Panc1 (cell line): ENCODE data around the gene LRRC56. TPM values are rescaled to one million over a fixed set of nuclear protein-coding genes. Genes with fewer than 3 reads are reported as not detected.

Experiments
- ATAC-seq: fragments of 200-7000 bp; cut with Tn5 transposase; 2 replicates; pipeline ENCODE4 v1.9.1; 2020; ENCODE audit warnings: mild to moderate bottlenecking, moderate library complexity
- BruUV-seq: library from RNA; stranded (reverse); fragments of 400-500 nt; replicated peaks from 2 replicates; lab custom pipeline; 2021; lab: Mats Ljungman, UMichigan
- CTCF ChIA-PET: fragments of 300-600 bp; sonication (Branson Sonifier 250); formaldehyde crosslinking; loops from one replicate; lab custom pipeline; 2022; ENCODE audit warnings: antibody characterized with exemption; lab: Charles Lee
- POLR2A ChIA-PET: fragments of 300-600 bp; sonication (Branson Sonifier 250); formaldehyde crosslinking; loops from one replicate; lab custom pipeline; 2022; ENCODE audit warnings: antibody characterized with exemption; lab: Charles Lee
- DNase-seq: peaks from one replicate; pipeline ENCODE4 v3.0.0-alpha.2; 2010; ENCODE audit warnings: low read depth, low spot score
- H3K27ac ChIP-seq: 2 replicates; pipeline ENCODE4 v1.5.1; 2011; ENCODE audit warnings: mild to moderate bottlenecking, low read length, inconsistent platforms
- H3K27me3 ChIP-seq: fragments of 200-500 bp; sonication (Bioruptor generic); 2 replicates; pipeline ENCODE4 v1.6.0; 2014; ENCODE audit warnings: low read length, inconsistent platforms; ENCODE audit not compliant: control insufficient read depth, insufficient read depth
- H3K36me3 ChIP-seq: fragments of 200-500 bp; sonication (Bioruptor generic); 2 replicates; pipeline ENCODE4 v1.5.1; 2014; ENCODE audit warnings: inconsistent platforms, mild to moderate bottlenecking, low read length, moderate library complexity; ENCODE audit not compliant: control insufficient read depth, insufficient read depth
- H3K4me1 ChIP-seq: 2 replicates; pipeline ENCODE4 v1.5.1; 2011; ENCODE audit warnings: inconsistent platforms, mild to moderate bottlenecking, low read length, moderate library complexity; ENCODE audit not compliant: control insufficient read depth, insufficient read depth
- H3K4me3 ChIP-seq, 2 experiments: 2 replicates each; pipeline ENCODE4 v1.5.1; 2011 to 2012; ENCODE audit warnings: low read depth in 2 of 2, low read length in 2 of 2, mild to moderate bottlenecking in 2 of 2, inconsistent platforms in 1 of 2, moderate library complexity in 1 of 2
- H3K9me3 ChIP-seq: fragments of 200-500 bp; sonication (Bioruptor generic); 2 replicates; pipeline ENCODE4 v1.5.1; 2014; ENCODE audit warnings: low read depth, mild to moderate bottlenecking, inconsistent platforms, low read length, moderate library complexity; ENCODE audit not compliant: control insufficient read depth, insufficient read depth
- CTCF ChIP-seq: fragments of 450-650 bp; IDR thresholded peaks from 2 replicates; pipeline ENCODE4 v1.5.1; 2017; ENCODE audit warnings: mild to moderate bottlenecking
- POLR2AphosphoS5 ChIP-seq: IDR thresholded peaks from 2 replicates; pipeline ENCODE4 v1.6.1; 2012; ENCODE audit warnings: mild to moderate bottlenecking, low read depth, low read length, moderate library complexity
- SIN3A ChIP-seq: IDR thresholded peaks from 2 replicates; pipeline ENCODE4 v1.6.1; 2012; ENCODE audit warnings: low read depth, mild to moderate bottlenecking, low read length, moderate library complexity, borderline replicate concordance; ENCODE audit not compliant: insufficient read depth
- TCF7L2 ChIP-seq: IDR thresholded peaks from 2 replicates; pipeline ENCODE4 v1.6.1; 2011; ENCODE audit warnings: mild to moderate bottlenecking, low read depth, low read length, inconsistent platforms
- in situ Hi-C: cut with HindIII; loops from 2 replicates; pipeline ENCODE4 v1.10.0; 2016; ENCODE audit warnings: low sequenced_read_pairs, low pct_unique_long_range_greater_than_20kb
- intact Hi-C: fragments of 100-400 bp; cut with micrococcal nuclease; formaldehyde crosslinking; loops from one replicate; pipeline ENCODE4 v1.10.0; 2022; ENCODE audit not compliant: unreplicated experiment
- total RNA-seq: library from RNA; stranded (reverse); gene quantifications from one replicate; pipeline ENCODE4 v1.2.1, GENCODE V29; 2021; ENCODE audit not compliant: unreplicated experiment
- TF ChIP-seq, protein P1 (sequence below), 2 experiments: IDR thresholded peaks; 2 replicates each; pipeline ENCODE4 v1.6.1; 2011 to 2012; ENCODE audit warnings: low read depth in 2 of 2, control low read depth in 1 of 2, low read length in 1 of 2, mild to moderate bottlenecking in 1 of 2, moderate library complexity in 1 of 2; ENCODE audit not compliant: insufficient read depth in 1 of 2

LRRC56 gene
- total RNA-seq, 1 experiment from 2014 or later: 9.8 TPM

- peaks cover 15% of the 10 kb centered on the region; the same call in 1 of the 2 replicates for H3K36me3 ChIP-seq
Measured at GRCh38 chr11:495537-495931, 41.8 kb upstream of the LRRC56 start.

DNA sequence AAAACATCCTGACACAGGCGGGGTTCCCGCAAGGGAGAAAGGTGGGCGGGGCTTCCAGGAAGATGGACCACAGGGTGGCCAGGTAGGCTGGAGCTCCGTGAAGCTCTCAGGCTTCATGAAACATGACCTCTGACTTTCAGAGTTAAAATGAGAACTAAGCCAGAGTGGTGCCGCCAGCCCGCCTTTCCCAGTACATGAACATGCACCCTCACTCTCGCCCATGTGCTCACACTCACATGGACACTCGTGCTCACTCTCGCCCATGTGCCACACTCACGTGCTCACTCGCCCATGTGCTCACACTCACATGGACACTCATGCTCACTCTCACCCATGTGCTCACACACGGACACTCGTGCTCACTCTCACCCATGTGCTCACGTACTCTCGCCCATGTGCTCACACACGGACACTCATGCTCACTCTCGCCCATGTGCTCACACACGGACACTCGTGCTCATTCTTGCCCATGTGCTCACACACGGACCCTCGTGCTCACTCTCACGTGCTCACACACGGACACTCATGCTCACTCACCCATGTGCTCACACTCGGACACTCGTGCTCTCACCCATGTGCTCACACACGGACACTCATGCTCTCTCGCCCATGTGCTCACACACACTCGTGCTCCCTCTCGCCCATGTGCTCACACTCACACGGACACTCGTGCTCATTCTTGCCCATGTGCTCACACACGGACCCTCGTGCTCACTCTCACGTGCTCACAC lies 40.3 kb upstream of the LRRC56 start:
- intact Hi-C loops (no loop called here), in situ Hi-C loops (no loop called here)
- H3K4me1 ChIP-seq: no peaks in the 10 kb centered on the region
- H3K27me3 ChIP-seq: no peaks in the 10 kb centered on the region
- CTCF ChIA-PET: no interaction called here
- no peak for ATAC-seq
- POLR2A ChIA-PET: no interaction called here
- no TSS peak for BruUV-seq
- no peak for DNase-seq
- no peak overlapping the region for H3K4me3 ChIP-seq
- H3K36me3 ChIP-seq: peaks cover 15% of the 10 kb centered on the region; the same call in 1 of the 2 replicates
- no peak overlapping the region for H3K27ac ChIP-seq
- H3K9me3 ChIP-seq: no peaks in the 10 kb centered on the region
- TF ChIP-seq TCF7L2 (no peak), POLR2AphosphoS5 (peak; percentile 20; the same call in 1 of the 2 replicates)

More at GRCh38 chr11:495537-495931, 41.8 kb upstream of the LRRC56 start:
- BruUV-seq: no TSS peak
- ChIA-PET CTCF (no interaction called here), POLR2A (no interaction called here)
- no peak for DNase-seq
- H3K4me1 ChIP-seq: no peaks in the 10 kb centered on the region
- TF ChIP-seq, protein P1, sequence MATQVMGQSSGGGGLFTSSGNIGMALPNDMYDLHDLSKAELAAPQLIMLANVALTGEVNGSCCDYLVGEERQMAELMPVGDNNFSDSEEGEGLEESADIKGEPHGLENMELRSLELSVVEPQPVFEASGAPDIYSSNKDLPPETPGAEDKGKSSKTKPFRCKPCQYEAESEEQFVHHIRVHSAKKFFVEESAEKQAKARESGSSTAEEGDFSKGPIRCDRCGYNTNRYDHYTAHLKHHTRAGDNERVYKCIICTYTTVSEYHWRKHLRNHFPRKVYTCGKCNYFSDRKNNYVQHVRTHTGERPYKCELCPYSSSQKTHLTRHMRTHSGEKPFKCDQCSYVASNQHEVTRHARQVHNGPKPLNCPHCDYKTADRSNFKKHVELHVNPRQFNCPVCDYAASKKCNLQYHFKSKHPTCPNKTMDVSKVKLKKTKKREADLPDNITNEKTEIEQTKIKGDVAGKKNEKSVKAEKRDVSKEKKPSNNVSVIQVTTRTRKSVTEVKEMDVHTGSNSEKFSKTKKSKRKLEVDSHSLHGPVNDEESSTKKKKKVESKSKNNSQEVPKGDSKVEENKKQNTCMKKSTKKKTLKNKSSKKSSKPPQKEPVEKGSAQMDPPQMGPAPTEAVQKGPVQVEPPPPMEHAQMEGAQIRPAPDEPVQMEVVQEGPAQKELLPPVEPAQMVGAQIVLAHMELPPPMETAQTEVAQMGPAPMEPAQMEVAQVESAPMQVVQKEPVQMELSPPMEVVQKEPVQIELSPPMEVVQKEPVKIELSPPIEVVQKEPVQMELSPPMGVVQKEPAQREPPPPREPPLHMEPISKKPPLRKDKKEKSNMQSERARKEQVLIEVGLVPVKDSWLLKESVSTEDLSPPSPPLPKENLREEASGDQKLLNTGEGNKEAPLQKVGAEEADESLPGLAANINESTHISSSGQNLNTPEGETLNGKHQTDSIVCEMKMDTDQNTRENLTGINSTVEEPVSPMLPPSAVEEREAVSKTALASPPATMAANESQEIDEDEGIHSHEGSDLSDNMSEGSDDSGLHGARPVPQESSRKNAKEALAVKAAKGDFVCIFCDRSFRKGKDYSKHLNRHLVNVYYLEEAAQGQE (IDR thresholded peaks at IDR 0.05; ENCODE audit: insufficient read depth in 1 of 2, low read depth in 2 of 2, low read length in 1 of 2): no peak
- TF ChIP-seq TCF7L2 (no peak), SIN3A (no peak), CTCF (no peak), POLR2AphosphoS5 (no peak; the same call in 1 of the 2 replicates)
- in situ Hi-C loops (no loop called here), intact Hi-C loops (no loop called here)
- ATAC-seq: no peak
- H3K27ac ChIP-seq: no peak overlapping the region
- H3K4me3 ChIP-seq: no peak overlapping the region
- no peaks in the 10 kb centered on the region for H3K9me3 ChIP-seq
- no peaks in the 10 kb centered on the region for H3K27me3 ChIP-seq
